ENCODE data around the gene COBLL1.

COBLL1 gene

GRCh38 chr2:164859251-164859818 is 17.7 kb upstream of the COBLL1 start:
- DNase-seq (ENCODE audit: low read depth in 2 of 2) = no peak

DNA sequence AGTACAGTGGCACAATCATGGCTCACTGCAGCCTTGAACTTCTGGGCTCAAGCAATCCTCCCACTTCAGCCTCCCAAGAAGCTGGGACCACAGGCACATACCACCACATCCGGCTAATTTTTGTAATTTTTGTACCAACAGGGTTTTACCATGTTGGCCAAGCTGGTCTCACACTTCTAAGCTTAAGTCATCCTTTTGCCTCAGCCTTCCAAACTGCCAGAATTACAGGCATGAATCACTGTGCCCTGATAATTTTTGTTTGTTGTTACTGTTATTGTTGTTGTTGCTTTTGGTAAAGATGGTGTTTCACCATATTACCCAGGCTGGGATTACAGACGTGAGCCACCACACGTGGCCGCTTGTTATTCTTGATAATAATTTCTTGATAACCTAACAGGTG is 10.5 kb upstream of the COBLL1 start:
- no peak for DNase-seq (ENCODE audit: low read depth in 2 of 2)

DNA sequence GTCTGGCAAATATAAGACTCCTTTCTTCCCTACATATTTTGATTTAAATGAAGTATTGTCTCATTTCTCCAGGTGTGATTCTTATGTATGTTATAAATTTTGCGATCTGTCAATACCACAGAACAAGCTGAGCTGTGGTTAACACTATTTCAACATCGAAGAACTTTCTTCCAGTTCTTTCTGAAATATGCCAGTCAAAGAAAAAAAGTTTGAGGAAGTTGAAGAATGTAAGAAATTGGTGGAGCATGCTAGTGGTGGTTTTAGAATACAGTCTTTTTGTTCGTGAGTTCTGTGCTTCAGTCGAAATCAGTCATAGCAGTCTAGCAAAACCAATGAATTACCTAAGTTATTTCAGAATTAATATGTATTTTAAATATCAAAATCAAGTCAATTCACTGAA is 8.6 kb upstream of the COBLL1 start:
- no peak for DNase-seq (ENCODE audit: low read depth in 2 of 2)

- no peak for DNase-seq (ENCODE audit: low read depth in 2 of 2)
Observed at GRCh38 chr2:164849506-164849905, 7.9 kb upstream of the COBLL1 start.

- DNase-seq (ENCODE audit: low read depth in 2 of 2) = no peak
Observed at GRCh38 chr2:164847981-164848741, 6.5 kb upstream of the COBLL1 start.

DNA sequence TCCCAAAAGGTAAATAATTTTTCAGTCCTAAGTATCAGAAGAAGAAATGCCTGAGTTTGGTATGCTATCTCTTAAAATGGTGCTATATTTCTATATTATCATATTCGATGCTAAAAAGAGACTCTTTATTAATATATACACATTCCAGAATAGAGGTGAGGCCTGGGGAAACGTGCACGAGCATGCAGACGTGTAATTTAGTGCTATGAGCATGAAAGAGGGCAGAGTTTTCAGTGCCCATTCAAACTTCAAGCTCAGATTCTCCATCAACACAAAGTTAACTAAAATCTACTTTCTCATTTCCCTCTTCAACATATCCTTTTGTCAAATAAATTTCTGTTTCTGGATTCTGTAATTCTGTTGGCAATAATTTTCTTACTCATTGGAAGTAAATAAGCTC is 5.7 kb upstream of the COBLL1 start:
- DNase-seq (ENCODE audit: low read depth in 2 of 2) = no peak

DNA sequence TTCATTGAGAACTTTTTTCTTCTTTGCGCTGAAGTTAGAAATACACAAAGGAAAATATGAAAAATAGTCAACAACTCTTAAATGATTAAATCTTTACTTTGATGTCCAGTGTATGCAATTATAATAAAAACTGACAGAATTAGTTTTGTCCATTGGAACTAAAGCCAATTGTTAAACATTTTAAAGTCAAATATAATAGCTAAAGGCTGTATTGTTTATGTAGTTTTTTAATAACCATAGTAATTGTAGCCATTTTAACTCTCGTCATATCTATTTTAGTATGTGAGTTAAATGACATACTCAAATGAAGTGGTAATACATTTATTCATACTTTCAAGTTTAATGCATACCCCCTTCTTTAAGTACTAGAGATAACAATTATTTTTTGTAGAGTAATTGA is 4.7 kb upstream of the COBLL1 start:
- no peak for DNase-seq (ENCODE audit: low read depth in 2 of 2)

GRCh38 chr2:164843346-164843911 is 1.8 kb upstream of the COBLL1 start:
- no peak for DNase-seq (ENCODE audit: low read depth in 2 of 2)

DNA sequence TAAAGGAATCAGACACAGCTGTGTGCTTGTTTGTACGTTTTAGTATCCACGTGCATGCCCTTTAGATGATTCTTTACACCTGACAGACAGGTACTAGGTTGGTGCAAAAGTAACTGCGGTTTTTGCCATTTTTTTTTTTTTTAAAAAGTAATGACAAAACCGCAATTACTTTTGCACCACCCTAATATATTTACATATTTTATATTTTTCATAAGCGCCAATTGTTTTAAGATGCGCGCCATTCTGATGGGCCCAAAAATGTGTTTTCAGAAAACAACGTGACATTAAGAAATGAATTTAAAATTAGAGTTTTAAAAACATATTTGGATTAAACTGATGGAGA is 972 bp upstream of the COBLL1 start:
- DNase-seq (ENCODE audit: low read depth in 2 of 2) = no peak

GRCh38 chr2:164840930-164841718 is 499 bp downstream of the COBLL1 start:
- DNase-seq (ENCODE audit: low read depth in 2 of 2) = peak in 1 of 2 donors; percentile 1

DNA sequence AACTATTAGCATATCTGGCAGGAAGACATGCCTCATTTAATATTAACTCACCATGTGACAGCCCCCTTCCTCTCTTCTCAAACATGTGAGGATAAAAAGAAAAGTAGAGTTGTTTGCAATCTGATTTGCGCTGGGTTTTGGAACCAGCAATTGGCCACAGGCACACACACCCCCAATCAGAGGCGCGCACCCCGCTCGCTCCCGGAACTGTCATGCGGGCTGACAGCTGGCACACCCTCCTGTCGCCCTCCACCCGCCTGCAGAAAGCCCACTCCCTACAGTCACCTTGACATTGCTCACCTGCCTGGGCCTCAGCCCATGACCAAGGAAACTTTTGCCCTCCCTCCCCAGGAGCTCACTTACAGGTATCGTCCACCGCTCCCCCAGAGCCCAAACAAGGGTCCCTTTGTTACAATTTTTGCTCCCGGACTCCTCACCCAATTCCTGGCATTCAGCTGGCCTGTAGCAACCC is 1.1 kb downstream of the COBLL1 start:
- DNase-seq (ENCODE audit: low read depth in 2 of 2) = no peak

DNA sequence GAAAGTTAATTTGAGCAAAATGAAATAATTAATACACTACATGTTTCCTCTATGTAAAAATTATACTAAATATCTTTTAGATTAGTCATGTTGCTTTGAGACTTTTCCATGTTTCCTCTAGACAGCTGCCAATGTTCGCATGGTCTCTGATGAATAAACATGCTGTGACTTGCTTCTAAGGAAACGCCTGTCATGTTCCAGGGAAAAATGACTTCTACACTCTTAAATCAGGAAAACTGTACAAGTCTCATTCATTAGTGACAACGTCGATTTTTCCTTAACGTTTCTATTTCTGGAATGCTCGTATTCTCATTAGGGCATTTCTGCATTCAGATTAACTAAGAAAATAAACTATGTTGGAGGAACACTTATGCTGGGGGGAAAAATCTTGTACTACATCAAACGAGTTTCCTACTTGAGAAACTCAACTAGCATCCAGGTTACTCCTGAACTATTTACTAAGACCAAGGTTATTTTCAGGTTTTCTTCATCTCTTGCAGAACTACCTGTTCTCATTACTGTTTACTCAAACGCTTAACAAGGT is 1.6 kb downstream of the COBLL1 start:
- no peak for DNase-seq (ENCODE audit: low read depth in 2 of 2)

DNA sequence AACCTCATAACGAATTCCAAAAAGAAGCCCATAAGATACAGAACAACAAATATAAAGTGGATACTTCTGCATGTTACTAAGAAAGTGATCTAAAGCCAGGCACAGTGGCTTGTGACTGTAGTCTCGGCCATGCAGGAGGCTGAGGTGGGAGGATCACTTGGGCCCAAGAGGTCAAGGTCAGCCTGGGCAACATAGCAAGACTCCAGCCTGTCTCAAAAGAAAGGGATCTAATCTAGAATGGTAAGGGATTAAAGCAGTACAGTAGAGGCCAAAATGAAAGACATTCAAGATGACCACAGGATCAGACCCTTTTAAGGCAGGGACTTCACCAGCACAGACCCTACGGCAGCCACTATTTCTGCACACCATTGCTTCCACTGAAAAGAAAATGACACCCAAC is 3.8 kb downstream of the COBLL1 start:
- no peak for DNase-seq (ENCODE audit: low read depth in 2 of 2)

DNA sequence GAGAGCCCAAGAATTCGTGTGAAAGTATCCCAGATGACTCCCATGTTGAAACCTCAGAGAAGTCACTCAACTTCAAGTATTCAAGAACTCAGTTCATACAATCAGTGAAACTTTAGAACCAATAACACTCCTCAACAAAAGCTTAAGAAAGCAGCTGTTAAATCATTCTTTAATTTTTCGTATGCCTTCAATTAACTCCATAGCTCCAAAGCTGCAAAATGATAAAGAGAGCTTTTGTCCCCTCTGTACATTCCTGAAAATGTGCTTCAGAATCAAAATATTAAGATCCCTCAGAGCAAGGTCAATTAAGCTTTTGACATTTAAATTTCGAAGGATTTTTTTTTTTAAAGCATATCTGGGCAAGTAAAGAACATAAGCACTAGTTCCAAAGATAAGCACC is 4.7 kb downstream of the COBLL1 start:
- no peak for DNase-seq (ENCODE audit: low read depth in 2 of 2)

- no peak for DNase-seq (ENCODE audit: low read depth in 2 of 2)
Observed at GRCh38 chr2:164835302-164835701, 6.3 kb downstream of the COBLL1 start.

DNA sequence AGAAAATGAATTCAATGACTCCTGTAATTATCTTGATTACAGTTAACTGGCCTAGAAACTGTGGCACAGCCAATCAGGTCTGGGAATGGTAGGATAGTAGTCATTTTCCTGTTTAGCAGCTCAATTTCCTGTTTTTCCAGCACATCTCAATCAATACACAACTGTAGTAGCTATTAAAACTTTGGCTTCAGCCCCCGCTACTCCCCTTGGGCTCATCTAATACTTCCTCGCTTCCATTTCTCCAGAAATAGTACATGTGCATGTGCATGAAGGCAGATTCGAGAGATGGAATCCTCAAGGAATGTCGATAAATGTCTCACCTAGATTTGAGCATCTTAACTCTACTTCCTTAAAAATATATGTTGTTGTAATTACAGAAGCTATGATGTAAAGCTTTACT is 9.7 kb downstream of the COBLL1 start:
- DNase-seq (ENCODE audit: low read depth in 2 of 2) = no peak

GRCh38 chr2:164831180-164831579 is 10.4 kb downstream of the COBLL1 start:
- no peak for DNase-seq (ENCODE audit: low read depth in 2 of 2)

- DNase-seq (ENCODE audit: low read depth in 2 of 2) = no peak
Observed at GRCh38 chr2:164826293-164827243, 15.1 kb downstream of the COBLL1 start.

GRCh38 chr2:164824872-164825271 is 16.8 kb downstream of the COBLL1 start:
- no peak for DNase-seq (ENCODE audit: low read depth in 2 of 2)

DNA sequence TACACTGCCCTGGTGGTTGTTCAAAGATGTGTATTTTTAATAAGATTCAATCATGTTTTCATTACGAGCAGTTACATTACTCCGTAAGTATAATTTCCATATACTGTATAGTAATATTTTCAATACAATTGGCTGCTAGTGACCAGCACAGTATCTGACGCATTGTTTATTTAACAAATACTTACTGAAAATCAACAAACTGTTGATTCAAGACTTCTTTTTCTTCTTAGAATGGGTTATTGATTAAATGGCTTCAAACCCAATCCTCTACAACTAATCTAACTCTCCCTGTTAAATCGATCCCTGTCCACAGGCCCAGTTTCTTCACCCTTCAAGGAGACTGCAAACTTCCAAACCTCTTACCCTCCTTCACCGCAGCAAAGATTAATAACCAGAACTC is 18.5 kb downstream of the COBLL1 start:
- DNase-seq (ENCODE audit: low read depth in 2 of 2) = no peak

- no peak for DNase-seq (ENCODE audit: low read depth in 2 of 2)
Observed at GRCh38 chr2:164821338-164821737, 20.3 kb downstream of the COBLL1 start.
